Spleen (tissue), 7 donors: ENCODE data around the gene VPS72.

Experiments used
- CTCF ChIP-seq, 11 experiments: fragments of 200-600 bp in 7 of 11; fragments of 450-650 bp in 4 of 11; sonication (generic) in 4 of 11; IDR thresholded peaks in 8 of 11; conservative IDR thresholded peaks in 3 of 11; 1 replicate in 7 of 11; 2 replicates in 4 of 11; pipeline versions ENCODE4 v1.4.0 to v1.8.0; 2016 to 2021; ENCODE audit warnings: antibody characterized with exemption in 11 of 11, inconsistent platforms in 4 of 11, mild to moderate bottlenecking in 1 of 11
- POLR2A ChIP-seq, 3 donors: fragments of 450-650 bp; IDR thresholded peaks; one replicate each; pipeline ENCODE4 v1.5.1; 2017; ENCODE audit warnings: antibody characterized with exemption in 3 of 3, mild to moderate bottlenecking in 1 of 3
- donor health status: DM: no; HTN: no; CAD: no; lungs with moderate emphysema.
- donor health status: DM: no; HTN: no; CAD: no.
- donor health status: DM: no; HTN: no; CAD: no.

GRCh38 chr1:151193304-151193703 is 3.3 kb upstream of the VPS72 start:
- no peak for TF ChIP-seq CTCF (IDR thresholded peaks at IDR 0.05 in 8 of 11, conservative IDR thresholded peaks at IDR 0.05 in 3 of 11)
- no peak for TF ChIP-seq POLR2A (IDR thresholded peaks at IDR 0.05)
